Measurements from ENCODE around the gene RPS21. TPM values are rescaled to one million over a fixed set of nuclear protein-coding genes. Genes with fewer than 3 reads are reported as not detected.

The RPS21 gene
- polyA plus RNA-seq, 1 donor from 2014 or later: 1,633 TPM

DNA sequence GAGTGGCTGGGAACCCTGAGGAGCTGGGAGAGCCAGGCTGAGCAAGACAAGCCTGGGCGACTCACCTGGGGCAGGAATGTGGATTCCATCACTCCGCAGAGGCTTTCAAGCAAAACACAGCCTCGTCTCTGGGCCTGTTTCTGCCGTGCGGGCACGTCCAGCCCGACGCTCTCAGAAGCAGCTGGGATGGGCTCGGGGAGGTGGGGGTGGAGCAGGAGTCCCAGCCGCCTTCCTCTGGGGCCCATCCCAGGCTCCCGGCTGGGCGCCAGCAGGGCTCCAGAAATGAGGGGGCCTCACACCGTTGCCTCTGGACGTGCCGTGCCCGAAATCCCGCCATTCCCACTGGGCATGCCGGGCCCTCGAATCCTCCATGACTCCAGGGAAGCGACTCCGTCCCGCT, 8.7 kb upstream of the RPS21 start:
- H3K4me2 ChIP-seq (ENCODE audit: low read length): no peak overlapping the region
- no peak overlapping the region for H3K27ac ChIP-seq (ENCODE audit: low read length)
- H3F3A ChIP-seq (ENCODE audit: insufficient read depth, low read length, poor library complexity, severe bottlenecking): no peaks in the 10 kb centered on the region
- no peak overlapping the region for H3K4me3 ChIP-seq (ENCODE audit: low read length)
- no peaks in the 10 kb centered on the region for H3K27me3 ChIP-seq (ENCODE audit: insufficient read depth, low read depth, low read length)
- no peaks in the 10 kb centered on the region for H4K20me1 ChIP-seq (ENCODE audit: insufficient read depth)
- no peaks in the 10 kb centered on the region for H3K9me2 ChIP-seq (ENCODE audit: insufficient read depth, low read length)
- no peaks in the 10 kb centered on the region for H3K79me2 ChIP-seq (replicated peaks; ENCODE audit: insufficient read depth, low read length)
- TF ChIP-seq SMC3 (conservative IDR thresholded peaks at IDR 0.05; ENCODE audit: poor library complexity) (no peak), RAD21 (conservative IDR thresholded peaks at IDR 0.05) (no peak), EP300 (conservative IDR thresholded peaks at IDR 0.05; ENCODE audit: poor library complexity, severe bottlenecking) (no peak), EZH2 (IDR thresholded peaks at IDR 0.05; ENCODE audit: borderline replicate concordance, insufficient read depth, low read length, poor library complexity, severe bottlenecking) (no peak), MXI1 (conservative IDR thresholded peaks at IDR 0.05; ENCODE audit: poor library complexity, severe bottlenecking) (no peak), POLR2AphosphoS5 (IDR thresholded peaks at IDR 0.05) (no peak), TAF1 (IDR thresholded peaks at IDR 0.05; ENCODE audit: low read depth) (no peak)
- TF ChIP-seq, protein P1, sequence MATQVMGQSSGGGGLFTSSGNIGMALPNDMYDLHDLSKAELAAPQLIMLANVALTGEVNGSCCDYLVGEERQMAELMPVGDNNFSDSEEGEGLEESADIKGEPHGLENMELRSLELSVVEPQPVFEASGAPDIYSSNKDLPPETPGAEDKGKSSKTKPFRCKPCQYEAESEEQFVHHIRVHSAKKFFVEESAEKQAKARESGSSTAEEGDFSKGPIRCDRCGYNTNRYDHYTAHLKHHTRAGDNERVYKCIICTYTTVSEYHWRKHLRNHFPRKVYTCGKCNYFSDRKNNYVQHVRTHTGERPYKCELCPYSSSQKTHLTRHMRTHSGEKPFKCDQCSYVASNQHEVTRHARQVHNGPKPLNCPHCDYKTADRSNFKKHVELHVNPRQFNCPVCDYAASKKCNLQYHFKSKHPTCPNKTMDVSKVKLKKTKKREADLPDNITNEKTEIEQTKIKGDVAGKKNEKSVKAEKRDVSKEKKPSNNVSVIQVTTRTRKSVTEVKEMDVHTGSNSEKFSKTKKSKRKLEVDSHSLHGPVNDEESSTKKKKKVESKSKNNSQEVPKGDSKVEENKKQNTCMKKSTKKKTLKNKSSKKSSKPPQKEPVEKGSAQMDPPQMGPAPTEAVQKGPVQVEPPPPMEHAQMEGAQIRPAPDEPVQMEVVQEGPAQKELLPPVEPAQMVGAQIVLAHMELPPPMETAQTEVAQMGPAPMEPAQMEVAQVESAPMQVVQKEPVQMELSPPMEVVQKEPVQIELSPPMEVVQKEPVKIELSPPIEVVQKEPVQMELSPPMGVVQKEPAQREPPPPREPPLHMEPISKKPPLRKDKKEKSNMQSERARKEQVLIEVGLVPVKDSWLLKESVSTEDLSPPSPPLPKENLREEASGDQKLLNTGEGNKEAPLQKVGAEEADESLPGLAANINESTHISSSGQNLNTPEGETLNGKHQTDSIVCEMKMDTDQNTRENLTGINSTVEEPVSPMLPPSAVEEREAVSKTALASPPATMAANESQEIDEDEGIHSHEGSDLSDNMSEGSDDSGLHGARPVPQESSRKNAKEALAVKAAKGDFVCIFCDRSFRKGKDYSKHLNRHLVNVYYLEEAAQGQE (IDR thresholded peaks at IDR 0.05; ENCODE audit: borderline replicate concordance): no peak
- TF ChIP-seq, protein P2, sequence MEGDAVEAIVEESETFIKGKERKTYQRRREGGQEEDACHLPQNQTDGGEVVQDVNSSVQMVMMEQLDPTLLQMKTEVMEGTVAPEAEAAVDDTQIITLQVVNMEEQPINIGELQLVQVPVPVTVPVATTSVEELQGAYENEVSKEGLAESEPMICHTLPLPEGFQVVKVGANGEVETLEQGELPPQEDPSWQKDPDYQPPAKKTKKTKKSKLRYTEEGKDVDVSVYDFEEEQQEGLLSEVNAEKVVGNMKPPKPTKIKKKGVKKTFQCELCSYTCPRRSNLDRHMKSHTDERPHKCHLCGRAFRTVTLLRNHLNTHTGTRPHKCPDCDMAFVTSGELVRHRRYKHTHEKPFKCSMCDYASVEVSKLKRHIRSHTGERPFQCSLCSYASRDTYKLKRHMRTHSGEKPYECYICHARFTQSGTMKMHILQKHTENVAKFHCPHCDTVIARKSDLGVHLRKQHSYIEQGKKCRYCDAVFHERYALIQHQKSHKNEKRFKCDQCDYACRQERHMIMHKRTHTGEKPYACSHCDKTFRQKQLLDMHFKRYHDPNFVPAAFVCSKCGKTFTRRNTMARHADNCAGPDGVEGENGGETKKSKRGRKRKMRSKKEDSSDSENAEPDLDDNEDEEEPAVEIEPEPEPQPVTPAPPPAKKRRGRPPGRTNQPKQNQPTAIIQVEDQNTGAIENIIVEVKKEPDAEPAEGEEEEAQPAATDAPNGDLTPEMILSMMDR (IDR thresholded peaks at IDR 0.05; ENCODE audit: poor library complexity, severe bottlenecking): no peak
- no peaks in the 10 kb centered on the region for H3K9me3 ChIP-seq (ENCODE audit: low read length)
- H2AFZ ChIP-seq (ENCODE audit: low read depth, low read length): no peak overlapping the region
- H3K36me3 ChIP-seq (ENCODE audit: insufficient read depth, low read length): no peaks in the 10 kb centered on the region
- no peak overlapping the region for H3K9ac ChIP-seq (ENCODE audit: low read length)

DNA sequence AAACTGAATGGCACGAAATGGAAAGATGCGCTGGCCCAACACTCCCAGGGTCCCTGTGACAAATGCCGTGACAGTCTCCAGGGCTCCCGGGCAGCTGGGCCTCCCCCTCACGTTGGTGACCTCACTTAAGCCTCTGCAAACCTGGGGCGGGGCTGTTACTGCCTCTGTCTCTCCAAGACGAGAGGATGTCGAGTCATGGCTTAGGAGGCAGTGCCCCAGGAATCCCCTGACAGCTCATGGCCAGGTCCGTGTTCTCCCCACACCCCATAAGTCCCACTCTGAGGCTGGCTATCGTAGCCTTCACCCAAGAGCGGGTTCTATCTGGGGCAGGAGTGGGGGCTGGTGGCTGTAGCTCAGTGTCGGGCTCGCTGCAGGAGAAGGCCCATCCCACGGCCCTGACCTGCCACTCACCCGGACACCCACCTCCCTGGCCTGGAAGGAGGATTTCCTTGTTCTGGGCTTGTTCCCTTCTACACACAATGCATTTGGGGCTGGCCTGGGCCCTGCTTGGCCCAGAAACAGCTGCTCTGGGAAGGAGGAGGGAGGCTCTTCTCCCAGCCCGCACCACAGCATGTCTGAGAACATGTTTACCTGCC, 5.6 kb upstream of the RPS21 start:
- H3K27ac ChIP-seq (ENCODE audit: low read length): no peak overlapping the region
- H3K4me2 ChIP-seq (ENCODE audit: low read length): no peak overlapping the region
- no peak overlapping the region for H3K9ac ChIP-seq (ENCODE audit: low read length)

More for the DNA sequence above, 5.6 kb upstream of the RPS21 start:
- no peaks in the 10 kb centered on the region for H3K36me3 ChIP-seq (ENCODE audit: insufficient read depth, low read length)
- H3K4me3 ChIP-seq (ENCODE audit: low read length): no peak overlapping the region
- no peak overlapping the region for H2AFZ ChIP-seq (ENCODE audit: low read depth, low read length)
- TF ChIP-seq, protein P2 (IDR thresholded peaks at IDR 0.05; ENCODE audit: poor library complexity, severe bottlenecking): no peak
- TF ChIP-seq RAD21 (conservative IDR thresholded peaks at IDR 0.05) (no peak), EP300 (conservative IDR thresholded peaks at IDR 0.05; ENCODE audit: poor library complexity, severe bottlenecking) (no peak), POLR2AphosphoS5 (IDR thresholded peaks at IDR 0.05) (no peak), TAF1 (IDR thresholded peaks at IDR 0.05; ENCODE audit: low read depth) (no peak), EZH2 (IDR thresholded peaks at IDR 0.05; ENCODE audit: borderline replicate concordance, insufficient read depth, low read length, poor library complexity, severe bottlenecking) (no peak), MXI1 (conservative IDR thresholded peaks at IDR 0.05; ENCODE audit: poor library complexity, severe bottlenecking) (no peak), SMC3 (conservative IDR thresholded peaks at IDR 0.05; ENCODE audit: poor library complexity) (no peak)
- TF ChIP-seq, protein P1 (IDR thresholded peaks at IDR 0.05; ENCODE audit: borderline replicate concordance): no peak
- peaks cover 13% of the 10 kb centered on the region for H3K79me2 ChIP-seq (replicated peaks; ENCODE audit: insufficient read depth, low read length)
- H3K9me3 ChIP-seq (ENCODE audit: low read length): no peaks in the 10 kb centered on the region
- no peaks in the 10 kb centered on the region for H3K9me2 ChIP-seq (ENCODE audit: insufficient read depth, low read length)
- H4K20me1 ChIP-seq (ENCODE audit: insufficient read depth): no peaks in the 10 kb centered on the region
- no peaks in the 10 kb centered on the region for H3F3A ChIP-seq (ENCODE audit: insufficient read depth, low read length, poor library complexity, severe bottlenecking)
- no peaks in the 10 kb centered on the region for H3K27me3 ChIP-seq (ENCODE audit: insufficient read depth, low read depth, low read length)

All from neural cell (in vitro differentiated cells).